ENCODE data around the gene BRPF3.

Gene BRPF3

GRCh38 chr6:36200154-36200891, 3.8 kb downstream of the BRPF3 start:
- no peak for DNase-seq (ENCODE audit: low read depth)
- TF ChIP-seq CTCF (conservative IDR thresholded peaks at IDR 0.05; ENCODE audit: low read depth, low read length): no peak
- no peak overlapping the region for H3K4me3 ChIP-seq (ENCODE audit: low read depth, low read length)

GRCh38 chr6:36200998-36201596, 4.6 kb downstream of the BRPF3 start:
- no peak overlapping the region for H3K4me3 ChIP-seq (ENCODE audit: low read depth, low read length)
- TF ChIP-seq CTCF (conservative IDR thresholded peaks at IDR 0.05; ENCODE audit: low read depth, low read length): no peak
- no peak for DNase-seq (ENCODE audit: low read depth)

- TF ChIP-seq CTCF (conservative IDR thresholded peaks at IDR 0.05; ENCODE audit: low read depth, low read length): no peak
- H3K4me3 ChIP-seq (ENCODE audit: low read depth, low read length): no peak overlapping the region
- DNase-seq (ENCODE audit: low read depth): no peak
Measured at GRCh38 chr6:36201612-36202011, 5.1 kb downstream of the BRPF3 start.

GRCh38 chr6:36202101-36202500, 5.6 kb downstream of the BRPF3 start:
- no peak for TF ChIP-seq CTCF (conservative IDR thresholded peaks at IDR 0.05; ENCODE audit: low read depth, low read length)
- no peak for DNase-seq (ENCODE audit: low read depth)
- H3K4me3 ChIP-seq (ENCODE audit: low read depth, low read length): no peak overlapping the region

GRCh38 chr6:36204068-36204753, 7.7 kb downstream of the BRPF3 start:
- DNase-seq (ENCODE audit: low read depth): no peak
- no peak overlapping the region for H3K4me3 ChIP-seq (ENCODE audit: low read depth, low read length)
- no peak for TF ChIP-seq CTCF (conservative IDR thresholded peaks at IDR 0.05; ENCODE audit: low read depth, low read length)

GRCh38 chr6:36207155-36207554, 10.6 kb downstream of the BRPF3 start:
- no peak for DNase-seq (ENCODE audit: low read depth)
- no peak overlapping the region for H3K4me3 ChIP-seq (ENCODE audit: low read depth, low read length)
- no peak for TF ChIP-seq CTCF (conservative IDR thresholded peaks at IDR 0.05; ENCODE audit: low read depth, low read length)

Data from choroid plexus epithelial cell (primary cell).